HEK293 (cell line): ENCODE results near the gene UNC5B.

Experiments
- CTCF ChIP-seq: fragments of 450-650 bp; formaldehyde crosslinking; IDR thresholded peaks from 2 replicates; pipeline ENCODE4 v1.5.1; 2016; ENCODE audit warnings: missing biosample characterization, missing genetic modification characterization
- PBX3 ChIP-seq: sonication (generic); formaldehyde crosslinking; IDR thresholded peaks from 2 replicates; pipeline ENCODE4 v1.8.1; 2022; ENCODE audit warnings: mild to moderate bottlenecking, moderate library complexity, missing genetic modification reagents
- ZNF843 ChIP-seq: fragments of 450-650 bp; formaldehyde crosslinking; IDR thresholded peaks from 2 replicates; pipeline ENCODE4 v1.5.1; 2016; ENCODE audit warnings: missing biosample characterization, missing genetic modification characterization

GRCh38 chr10:71321386-71321785 is 109.0 kb downstream of the UNC5B start:
- TF ChIP-seq ZNF843 (tag by site-specific recombination) (no peak), PBX3 (CRISPR knock-in tag) (no peak), CTCF (tag by site-specific recombination) (no peak)
